Prostate gland (tissue), 2 donors: ENCODE data around the gene RGSL1.

ENCODE experiments used
- POLR2A ChIP-seq: fragments of 450-650 bp; IDR thresholded peaks from one replicate; pipeline ENCODE4 v1.6.1; 2016; ENCODE audit warnings: antibody characterized with exemption, mild to moderate bottlenecking
- TF ChIP-seq, protein P1 (sequence below), 4 experiments: fragments of 200-600 bp in 2 of 4; fragments of 450-650 bp in 2 of 4; sonication (generic) in 2 of 4; IDR thresholded peaks; 1 replicate in 3 of 4; 2 replicates in 1 of 4; pipeline ENCODE4 v1.5.1; 2016 to 2019; ENCODE audit warnings: antibody characterized with exemption in 4 of 4, mild to moderate bottlenecking in 2 of 4, moderate library complexity in 2 of 4

- TF ChIP-seq POLR2A: no peak
- TF ChIP-seq, protein P1, sequence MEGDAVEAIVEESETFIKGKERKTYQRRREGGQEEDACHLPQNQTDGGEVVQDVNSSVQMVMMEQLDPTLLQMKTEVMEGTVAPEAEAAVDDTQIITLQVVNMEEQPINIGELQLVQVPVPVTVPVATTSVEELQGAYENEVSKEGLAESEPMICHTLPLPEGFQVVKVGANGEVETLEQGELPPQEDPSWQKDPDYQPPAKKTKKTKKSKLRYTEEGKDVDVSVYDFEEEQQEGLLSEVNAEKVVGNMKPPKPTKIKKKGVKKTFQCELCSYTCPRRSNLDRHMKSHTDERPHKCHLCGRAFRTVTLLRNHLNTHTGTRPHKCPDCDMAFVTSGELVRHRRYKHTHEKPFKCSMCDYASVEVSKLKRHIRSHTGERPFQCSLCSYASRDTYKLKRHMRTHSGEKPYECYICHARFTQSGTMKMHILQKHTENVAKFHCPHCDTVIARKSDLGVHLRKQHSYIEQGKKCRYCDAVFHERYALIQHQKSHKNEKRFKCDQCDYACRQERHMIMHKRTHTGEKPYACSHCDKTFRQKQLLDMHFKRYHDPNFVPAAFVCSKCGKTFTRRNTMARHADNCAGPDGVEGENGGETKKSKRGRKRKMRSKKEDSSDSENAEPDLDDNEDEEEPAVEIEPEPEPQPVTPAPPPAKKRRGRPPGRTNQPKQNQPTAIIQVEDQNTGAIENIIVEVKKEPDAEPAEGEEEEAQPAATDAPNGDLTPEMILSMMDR (IDR thresholded peaks at IDR 0.05): no peak
Observed at GRCh38 chr1:182484531-182485257, 34.7 kb downstream of the RGSL1 start.
